ENCODE results near the gene RBM4. TPM values are rescaled to one million over a fixed set of nuclear protein-coding genes. Genes with fewer than 3 reads are reported as not detected.

Gene RBM4
- polyA plus RNA-seq, 2 of the 4 experiments (the other 2 are of a cell fraction) = 171 to 264 TPM

DNA sequence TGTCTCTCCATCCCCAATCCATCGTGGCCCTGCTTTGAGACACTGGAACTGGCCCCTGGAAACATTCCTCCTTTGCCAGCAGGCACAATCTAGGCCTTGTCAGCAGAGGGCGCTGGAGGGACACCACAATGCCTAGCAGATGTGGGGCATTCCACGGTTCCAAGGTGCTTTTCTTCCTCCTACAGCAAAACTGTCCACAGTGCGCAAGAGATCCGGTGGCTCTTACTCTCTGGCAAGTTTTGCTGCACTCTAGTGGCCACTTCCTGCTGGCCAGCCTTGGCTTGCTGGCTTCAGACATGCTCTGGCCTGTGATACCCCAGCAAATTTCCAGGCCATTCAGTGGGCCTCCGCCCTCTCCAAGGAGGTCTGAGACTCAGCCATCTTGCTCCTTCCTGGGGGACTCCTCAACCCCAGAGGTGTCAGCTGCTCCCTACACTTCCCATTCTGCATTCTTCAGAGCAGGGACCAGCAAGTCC, 56.3 kb downstream of the RBM4 start (continued):
- TF ChIP-seq, protein P1, sequence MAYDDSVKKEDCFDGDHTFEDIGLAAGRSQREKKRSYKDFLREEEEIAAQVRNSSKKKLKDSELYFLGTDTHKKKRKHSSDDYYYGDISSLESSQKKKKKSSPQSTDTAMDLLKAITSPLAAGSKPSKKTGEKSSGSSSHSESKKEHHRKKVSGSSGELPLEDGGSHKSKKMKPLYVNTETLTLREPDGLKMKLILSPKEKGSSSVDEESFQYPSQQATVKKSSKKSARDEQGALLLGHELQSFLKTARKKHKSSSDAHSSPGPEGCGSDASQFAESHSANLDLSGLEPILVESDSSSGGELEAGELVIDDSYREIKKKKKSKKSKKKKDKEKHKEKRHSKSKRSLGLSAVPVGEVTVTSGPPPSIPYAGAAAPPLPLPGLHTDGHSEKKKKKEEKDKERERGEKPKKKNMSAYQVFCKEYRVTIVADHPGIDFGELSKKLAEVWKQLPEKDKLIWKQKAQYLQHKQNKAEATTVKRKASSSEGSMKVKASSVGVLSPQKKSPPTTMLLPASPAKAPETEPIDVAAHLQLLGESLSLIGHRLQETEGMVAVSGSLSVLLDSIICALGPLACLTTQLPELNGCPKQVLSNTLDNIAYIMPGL (CRISPR knock-in tag; IDR thresholded peaks at IDR 0.05; ENCODE audit: borderline replicate concordance) = no peak
- no peak for TF ChIP-seq CHD2 (IDR thresholded peaks at IDR 0.05; ENCODE audit: low read length, partially characterized antibody)
- no peak for TF ChIP-seq NPAS2 (CRISPR knock-in tag; IDR thresholded peaks at IDR 0.05; ENCODE audit: borderline replicate concordance)
- peak; percentile 72 for TF ChIP-seq MAFK (IDR thresholded peaks at IDR 0.05; ENCODE audit: partially characterized antibody)
- peak; percentile 61 for TF ChIP-seq MAX (IDR thresholded peaks at IDR 0.05)
- TF ChIP-seq HDAC2 (IDR thresholded peaks at IDR 0.05) = no peak
- TF ChIP-seq KDM1A (IDR thresholded peaks at IDR 0.05; ENCODE audit: low read depth) = no peak
- no peak for TF ChIP-seq MYC (IDR thresholded peaks at IDR 0.05; ENCODE audit: borderline replicate concordance, low read length)

Small RNA genes within 50 kb of the gene (small RNA-seq; reads per million reads assigned to genes)
- 0 to 0.43 (median 0) reads per million in 6 experiments for gene RNU4-39P

Other genes with a start within 250 kb of the RBM4 start
- gene NPAS4, start 217.7 kb upstream of the RBM4 start, polyA plus RNA-seq (2011; rRNA removed) = not detected in 2 replicates
- gene NPAS4, start 217.7 kb upstream of the RBM4 start, polyA plus RNA-seq (2017; fragmentation: RNase III; extraction: RNeasy Plus Mini Kit Qiagen cat#74134 plus additional on column Dnase treatment) = 0.03 TPM in 1 of 3 replicates, not detected in the others
- 62.9 and 70.1 TPM in 2 replicates for gene MRPL11, start 199.9 kb upstream of the RBM4 start, polyA plus RNA-seq (2011; rRNA removed)
- 71.9 to 73.8 TPM (median 73.5 TPM) in 3 replicates for gene MRPL11, start 199.9 kb upstream of the RBM4 start, polyA plus RNA-seq (2017; fragmentation: RNase III; extraction: RNeasy Plus Mini Kit Qiagen cat#74134 plus additional on column Dnase treatment)
- gene PELI3, start 171.8 kb upstream of the RBM4 start, polyA plus RNA-seq (2011; rRNA removed) = 2.3 and 2.7 TPM in 2 replicates
- gene PELI3, start 171.8 kb upstream of the RBM4 start, polyA plus RNA-seq (2017; fragmentation: RNase III; extraction: RNeasy Plus Mini Kit Qiagen cat#74134 plus additional on column Dnase treatment) = 4.4 to 5.7 TPM (median 5.6 TPM) in 3 replicates
- 52.2 TPM in 2 replicates for gene DPP3, start 158.3 kb upstream of the RBM4 start, polyA plus RNA-seq (2011; rRNA removed)
- gene DPP3, start 158.3 kb upstream of the RBM4 start, polyA plus RNA-seq (2017; fragmentation: RNase III; extraction: RNeasy Plus Mini Kit Qiagen cat#74134 plus additional on column Dnase treatment) = 70.5 to 71.7 TPM (median 71.1 TPM) in 3 replicates
- 12.5 and 14.7 TPM in 2 replicates for gene BBS1, start 128.1 kb upstream of the RBM4 start, polyA plus RNA-seq (2011; rRNA removed)
- 10.9 to 13.4 TPM (median 12.5 TPM) in 3 replicates for gene BBS1, start 128.1 kb upstream of the RBM4 start, polyA plus RNA-seq (2017; fragmentation: RNase III; extraction: RNeasy Plus Mini Kit Qiagen cat#74134 plus additional on column Dnase treatment)
- gene ZDHHC24, start 92.7 kb upstream of the RBM4 start, polyA plus RNA-seq (2011; rRNA removed) = 8.4 and 8.6 TPM in 2 replicates
- gene ZDHHC24, start 92.7 kb upstream of the RBM4 start, polyA plus RNA-seq (2017; fragmentation: RNase III; extraction: RNeasy Plus Mini Kit Qiagen cat#74134 plus additional on column Dnase treatment) = 6.8 to 9.3 TPM (median 8.7 TPM) in 3 replicates
- gene ACTN3, start 91.8 kb upstream of the RBM4 start, polyA plus RNA-seq (2011; rRNA removed) = 0.03 TPM in 1 of 2 replicates, not detected in the other
- not detected in 3 replicates for gene ACTN3, start 91.8 kb upstream of the RBM4 start, polyA plus RNA-seq (2017; fragmentation: RNase III; extraction: RNeasy Plus Mini Kit Qiagen cat#74134 plus additional on column Dnase treatment)
- gene CTSF, start 70.1 kb upstream of the RBM4 start, polyA plus RNA-seq (2011; rRNA removed) = 19.2 and 29.1 TPM in 2 replicates
- 23.0 to 32.1 TPM (median 29.8 TPM) in 3 replicates for gene CTSF, start 70.1 kb upstream of the RBM4 start, polyA plus RNA-seq (2017; fragmentation: RNase III; extraction: RNeasy Plus Mini Kit Qiagen cat#74134 plus additional on column Dnase treatment)
- gene CCDC87, start 45.6 kb upstream of the RBM4 start, polyA plus RNA-seq (2011; rRNA removed) = 0.47 and 0.54 TPM in 2 replicates
- 0.56 to 0.68 TPM (median 0.65 TPM) in 3 replicates for gene CCDC87, start 45.6 kb upstream of the RBM4 start, polyA plus RNA-seq (2017; fragmentation: RNase III; extraction: RNeasy Plus Mini Kit Qiagen cat#74134 plus additional on column Dnase treatment)
- 17.2 and 18.3 TPM in 2 replicates for gene CCS, start 45.5 kb upstream of the RBM4 start, polyA plus RNA-seq (2011; rRNA removed)
- gene CCS, start 45.5 kb upstream of the RBM4 start, polyA plus RNA-seq (2017; fragmentation: RNase III; extraction: RNeasy Plus Mini Kit Qiagen cat#74134 plus additional on column Dnase treatment) = 40.3 to 48.2 TPM (median 46.5 TPM) in 3 replicates
- gene RBM14, start 22.1 kb upstream of the RBM4 start, polyA plus RNA-seq (2011; rRNA removed) = 33.0 and 38.0 TPM in 2 replicates
- 99.7 to 103 TPM (median 102 TPM) in 3 replicates for gene RBM14, start 22.1 kb upstream of the RBM4 start, polyA plus RNA-seq (2017; fragmentation: RNase III; extraction: RNeasy Plus Mini Kit Qiagen cat#74134 plus additional on column Dnase treatment)
- 30.1 and 32.7 TPM in 2 replicates for gene RBM4B, start 39.2 kb downstream of the RBM4 start, polyA plus RNA-seq (2011; rRNA removed)
- 24.6 to 31.0 TPM (median 28.0 TPM) in 3 replicates for gene RBM4B, start 39.2 kb downstream of the RBM4 start, polyA plus RNA-seq (2017; fragmentation: RNase III; extraction: RNeasy Plus Mini Kit Qiagen cat#74134 plus additional on column Dnase treatment)
- gene SPTBN2, start 90.5 kb downstream of the RBM4 start, polyA plus RNA-seq (2011; rRNA removed) = 4.4 and 5.8 TPM in 2 replicates
- gene SPTBN2, start 90.5 kb downstream of the RBM4 start, polyA plus RNA-seq (2017; fragmentation: RNase III; extraction: RNeasy Plus Mini Kit Qiagen cat#74134 plus additional on column Dnase treatment) = 8.1 to 9.9 TPM (median 9.6 TPM) in 3 replicates
- gene RCE1, start 204.7 kb downstream of the RBM4 start, polyA plus RNA-seq (2011; rRNA removed) = 20.3 and 22.1 TPM in 2 replicates
- gene RCE1, start 204.7 kb downstream of the RBM4 start, polyA plus RNA-seq (2017; fragmentation: RNase III; extraction: RNeasy Plus Mini Kit Qiagen cat#74134 plus additional on column Dnase treatment) = 21.3 to 23.3 TPM (median 22.5 TPM) in 3 replicates
- 7.9 and 8.8 TPM in 2 replicates for gene LRFN4, start 218.4 kb downstream of the RBM4 start, polyA plus RNA-seq (2011; rRNA removed)
- 33.9 to 50.0 TPM (median 44.7 TPM) in 3 replicates for gene LRFN4, start 218.4 kb downstream of the RBM4 start, polyA plus RNA-seq (2017; fragmentation: RNase III; extraction: RNeasy Plus Mini Kit Qiagen cat#74134 plus additional on column Dnase treatment)